Heart left ventricle (tissue), 16 donors: ENCODE data around the gene ZZZ3. TPM values are rescaled to one million over a fixed set of nuclear protein-coding genes. Genes with fewer than 3 reads are reported as not detected.

ENCODE experiments used
- ATAC-seq, 4 donors: fragments of 200-7000 bp; cut with Tn5 transposase; one replicate each; pipeline ENCODE4 v1.9.1; 2020 to 2022; ENCODE audit warnings: moderate library complexity in 4 of 4, mild to moderate bottlenecking in 3 of 4, moderate number of reproducible peaks in 1 of 4
- DNase-seq, 5 donors: peaks; one replicate each; pipeline ENCODE4 v3.0.0-alpha.2; 2020
- H3K27ac ChIP-seq, 12 donors: fragments of 200-600 bp; sonication (generic) in 4 of 12; one replicate each; pipeline versions ENCODE4 v1.5.0 to v1.8.0; 2016 to 2022; ENCODE audit warnings: mild to moderate bottlenecking in 2 of 12
- H3K27me3 ChIP-seq, 9 donors: fragments of 200-600 bp; sonication (generic) in 2 of 9; one replicate each; pipeline versions ENCODE4 v1.5.1 to v1.8.0; 2016 to 2022; ENCODE audit warnings: mild to moderate bottlenecking in 3 of 9
- H3K36me3 ChIP-seq, 9 donors: fragments of 200-600 bp; sonication (generic) in 2 of 9; one replicate each; pipeline versions ENCODE4 v1.5.0 to v1.8.0; 2018 to 2022; ENCODE audit warnings: mild to moderate bottlenecking in 2 of 9
- H3K4me1 ChIP-seq, 12 donors: fragments of 200-600 bp; sonication (generic) in 4 of 12; one replicate each; pipeline versions ENCODE4 v1.5.0 to v1.8.0; 2016 to 2022; ENCODE audit warnings: mild to moderate bottlenecking in 3 of 12
- H3K4me3 ChIP-seq, 12 donors: fragments of 200-600 bp; sonication (generic) in 4 of 12; one replicate each; pipeline versions ENCODE4 v1.5.0 to v1.8.0; 2017 to 2022; ENCODE audit warnings: mild to moderate bottlenecking in 9 of 12, moderate library complexity in 4 of 12
- H3K9me3 ChIP-seq, 12 donors: fragments of 200-600 bp; sonication (generic) in 4 of 12; one replicate each; pipeline versions ENCODE4 v1.5.0 to v1.8.0; 2016 to 2022; ENCODE audit warnings: mild to moderate bottlenecking in 1 of 12
- POLR2A ChIP-seq, 2 donors: fragments of 450-650 bp; IDR thresholded peaks; one replicate each; pipeline ENCODE4 v1.6.1; 2017; ENCODE audit warnings: antibody characterized with exemption in 2 of 2, mild to moderate bottlenecking in 2 of 2, moderate library complexity in 2 of 2
- WGBS, 4 donors: extraction: QIAGEN DNeasy Blood & Tissue Kit in 2 of 4; methylation state at CpG; one replicate each; pipeline versions ENCODE4 v1.1.5 to v1.1.7; 2013 to 2018; 5-methylcytosine and 5-hydroxymethylcytosine counted together
- intact Hi-C, 10 donors: fragments of 100-400 bp; cut with DNase I; formaldehyde crosslinking; loops; one replicate each; pipeline versions ENCODE4 v1.11.1 to v1.14.2; 2022
- long read RNA-seq, 3 donors: library from polyadenylated mRNA; unstranded; transcript quantifications; one replicate each; pipeline ENCODE4 v2.0.0, GENCODE V29; 2020 to 2021
- polyA plus RNA-seq, 2 donors: library from polyadenylated mRNA; stranded (reverse); fragments of 200-250 nt; gene quantifications; one replicate each; pipeline ENCODE4 v1.2.3, GENCODE V29; 2013
- total RNA-seq, 9 donors: library from RNA; depleted of rRNA in 2 of 9; stranded (reverse); fragments of >200 nt in 2 of 9; fragmentation: NEBNext Ultra II Directional in 3 of 9; extraction: Animal tissue kit (Norgen Biotek cat#: 25700) in 3 of 9; gene quantifications; one replicate each; pipeline versions ENCODE4 v1.1.0 to v1.2.4, GENCODE V29; 2016 to 2023
- TF ChIP-seq, protein P1 (sequence below), 12 donors: fragments of 200-600 bp; sonication (generic) in 4 of 12; IDR thresholded peaks; one replicate each; pipeline versions ENCODE4 v1.5.0 to v1.8.0; 2018 to 2022; ENCODE audit warnings: antibody characterized with exemption in 12 of 12, mild to moderate bottlenecking in 5 of 12
- donor health status: ischemic (EF 13 %, LVEDD 7.1; RV severe dilation, severe dysfunction).
- donor health status: healthy with polysubstance abuse.
- donor health status: DM: no; HTN: yes; CAD: no.
- donor health status: DM: no; HTN: no; CAD: no.
- donor health status: ischemic (EF 25% LVEDD 6.9; RV normal size, moderate dysfunction).
- donor health status: ischemic (EF 25% LVEDD 5.7; RV mildly dilated, moderate dysfunction).
- donor health status: healthy.
- donor health status: DM: yes; HTN: yes; CAD: no.
- donor health status: ischemic (EF 35%, LVEDD 5.7; RV mildly dilated, moderate dysfunction).
- donor health status: nonischemic (EF 11% LVEDD 7.7; RV severe dilation, severe dysfunction).
- donor health status: DM: yes; HTN: yes; CAD: no.
- donor health status: PGD.
- donor health status: ischemic (EF 29% LVEDD 5.4; RV normal size, mild dysfunction).
- donor health status: nonischemic (EF 23%, LVEDD 6.1; RV moderate dilation, normal function).

ZZZ3 gene
- total RNA-seq = 10 to 100 TPM; 26.2 to 45.1 (median 31.1) TPM
- 10 to 100 TPM in 1 of 2 donors, 1 to 10 TPM in 1; 7.0 to 12.7 TPM for polyA plus RNA-seq
- long read RNA-seq, donor 1, full-length matches to known transcripts = 7 of 39 reads
- long read RNA-seq, donor 1, partial matches to known transcripts = 2 of 39 reads
- long read RNA-seq, donor 1, other reads (novel, unspliced or antisense) = 30 of 39 reads
- long read RNA-seq, donor 2, full-length matches to known transcripts = 9 of 65 reads
- long read RNA-seq, donor 2, partial matches to known transcripts = 8 of 65 reads
- long read RNA-seq, donor 2, other reads (novel, unspliced or antisense) = 48 of 65 reads
- long read RNA-seq, donor 3, full-length matches to known transcripts = 3 of 35 reads
- long read RNA-seq, donor 3, partial matches to known transcripts = 2 of 35 reads
- long read RNA-seq, donor 3, other reads (novel, unspliced or antisense) = 30 of 35 reads

DNA sequence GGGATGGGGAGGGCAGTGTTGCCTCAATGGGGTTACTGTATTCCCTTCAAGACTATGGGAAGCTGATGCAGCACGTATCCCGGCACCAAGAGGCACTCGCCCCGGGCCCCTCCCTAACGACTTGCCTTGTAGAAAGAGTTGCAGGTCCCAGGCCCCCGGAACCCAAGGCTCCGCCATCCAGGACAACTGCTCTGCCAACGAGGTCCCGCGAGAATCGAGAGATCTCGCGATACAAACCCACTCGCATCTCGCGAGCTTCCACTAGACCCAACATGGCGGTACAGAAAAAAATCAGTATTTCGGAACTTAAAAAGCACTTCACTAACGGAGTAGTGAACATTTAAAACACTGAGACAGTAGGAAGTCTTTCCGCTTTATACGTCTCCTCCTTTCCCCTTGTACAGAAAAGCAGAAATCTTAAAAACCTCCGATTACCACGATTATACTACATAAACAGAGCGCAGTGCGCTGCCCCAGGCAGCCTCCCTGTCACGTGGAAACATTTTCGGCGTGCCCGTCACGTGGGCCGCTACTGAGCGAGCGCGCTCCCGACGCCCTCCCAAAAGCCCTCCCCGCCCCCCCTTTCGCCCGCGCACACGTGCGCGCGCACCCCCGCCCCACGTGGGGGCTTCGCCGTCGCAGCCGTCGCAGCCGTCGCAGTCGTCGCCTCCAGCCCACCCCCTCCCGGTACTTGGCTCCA lies at the start of gene ZZZ3:
Gene ZZZ3, minus strand, starts transcription at position 199 of the 700 bp plus-strand sequence. CDS start 49,304 bp downstream, outside the sequence.
- peak; percentile 91 to 95 (median 93) for DNase-seq
- Histone ChIP-seq H3K27ac (peak within 1 kb of the TSS; percentile 86 to 99 (median 94)), H3K9me3 (no peaks in the 10 kb centered on the region), H3K4me1 (peaks cover 0 to 51% (median 34%) of the 10 kb centered on the region in 12 donors), H3K4me3 (peak within 1 kb of the TSS; percentile 47 to 88 (median 70)), H3K36me3 (no peaks in the 10 kb centered on the region), H3K27me3 (no peaks in the 10 kb centered on the region)
- WGBS, 4 donors = 0 to 1% (median 1%) methylated on average over 38 to 56 of the region's 56 CpGs
- TF ChIP-seq, protein P1, sequence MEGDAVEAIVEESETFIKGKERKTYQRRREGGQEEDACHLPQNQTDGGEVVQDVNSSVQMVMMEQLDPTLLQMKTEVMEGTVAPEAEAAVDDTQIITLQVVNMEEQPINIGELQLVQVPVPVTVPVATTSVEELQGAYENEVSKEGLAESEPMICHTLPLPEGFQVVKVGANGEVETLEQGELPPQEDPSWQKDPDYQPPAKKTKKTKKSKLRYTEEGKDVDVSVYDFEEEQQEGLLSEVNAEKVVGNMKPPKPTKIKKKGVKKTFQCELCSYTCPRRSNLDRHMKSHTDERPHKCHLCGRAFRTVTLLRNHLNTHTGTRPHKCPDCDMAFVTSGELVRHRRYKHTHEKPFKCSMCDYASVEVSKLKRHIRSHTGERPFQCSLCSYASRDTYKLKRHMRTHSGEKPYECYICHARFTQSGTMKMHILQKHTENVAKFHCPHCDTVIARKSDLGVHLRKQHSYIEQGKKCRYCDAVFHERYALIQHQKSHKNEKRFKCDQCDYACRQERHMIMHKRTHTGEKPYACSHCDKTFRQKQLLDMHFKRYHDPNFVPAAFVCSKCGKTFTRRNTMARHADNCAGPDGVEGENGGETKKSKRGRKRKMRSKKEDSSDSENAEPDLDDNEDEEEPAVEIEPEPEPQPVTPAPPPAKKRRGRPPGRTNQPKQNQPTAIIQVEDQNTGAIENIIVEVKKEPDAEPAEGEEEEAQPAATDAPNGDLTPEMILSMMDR (IDR thresholded peaks at IDR 0.05) = no peak
- TF ChIP-seq POLR2A (IDR thresholded peaks at IDR 0.05) = peak in 1 of 2 donors; percentile 42
- ATAC-seq = peak; percentile 84 to 90 (median 88)
- intact Hi-C loops = loop anchor here in 7 of 10 donors (2.0 to 10.0 kb wide), 10 partner anchors 98 to 538 kb away; no protein-coding TSS in a partner anchor

DNA sequence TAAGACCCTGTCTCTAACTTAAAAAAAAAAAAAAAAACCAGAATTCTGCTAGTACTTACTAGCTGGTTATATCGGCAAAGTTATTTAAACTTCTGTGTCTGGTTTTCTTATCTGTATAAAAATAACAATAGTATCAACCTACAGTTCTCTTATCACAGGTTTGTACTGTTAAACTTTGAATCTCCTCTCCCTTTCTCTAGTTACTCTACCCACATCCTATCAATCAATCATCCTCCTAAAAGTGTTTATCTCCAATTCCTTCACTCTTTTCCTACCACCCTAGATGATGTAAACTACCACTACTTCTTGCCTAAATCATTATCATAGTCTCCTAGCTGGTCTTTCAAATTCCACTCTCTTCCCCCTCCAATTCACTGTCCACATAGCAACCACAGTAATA lies 49.6 kb upstream of the ZZZ3 start:
- intact Hi-C loops = no loop called here
- Histone ChIP-seq H3K4me1 (peaks cover 0 to 7% (median 0%) of the 10 kb centered on the region in 12 donors), H3K9me3 (no peaks in the 10 kb centered on the region), H3K4me3 (no peak overlapping the region), H3K27ac (no peak overlapping the region), H3K36me3 (peaks cover 0 to 85% (median 71%) of the 10 kb centered on the region in 9 donors), H3K27me3 (no peaks in the 10 kb centered on the region)
- 22 to 40% (median 35%) methylated on average over 1 of the region's 1 CpG for WGBS, 4 donors
- no peak for TF ChIP-seq POLR2A (IDR thresholded peaks at IDR 0.05)
- TF ChIP-seq, protein P1 (IDR thresholded peaks at IDR 0.05) = no peak
- no peak for ATAC-seq
- DNase-seq = no peak

DNA sequence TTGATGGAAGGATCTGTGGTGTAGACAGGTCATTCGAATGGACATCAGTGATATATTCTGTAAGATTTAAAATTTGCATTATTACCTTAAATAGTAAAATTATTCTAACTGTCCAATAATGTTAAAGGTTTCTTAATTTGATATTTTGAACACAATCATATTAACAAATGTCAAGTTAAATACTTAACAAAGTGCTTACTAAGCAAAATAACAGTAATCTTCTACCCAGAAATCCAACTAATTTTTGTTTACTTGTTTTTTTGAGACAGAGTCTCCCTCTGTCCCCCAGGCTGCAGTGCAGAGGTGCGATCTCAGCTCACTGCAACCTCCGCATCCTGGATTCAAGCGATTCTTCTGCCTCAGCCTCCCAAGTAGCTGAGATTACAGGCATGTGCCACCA lies 43.2 kb upstream of the ZZZ3 start:
- ATAC-seq (no peak), DNase-seq (no peak)
- TF ChIP-seq, protein P1 (IDR thresholded peaks at IDR 0.05) = no peak
- TF ChIP-seq POLR2A (IDR thresholded peaks at IDR 0.05) = no peak
- H3K4me1 ChIP-seq = peaks cover 0 to 4% (median 0%) of the 10 kb centered on the region in 12 donors
- peaks cover 0 to 100% (median 97%) of the 10 kb centered on the region in 9 donors for H3K36me3 ChIP-seq
- intact Hi-C loops = loop anchor here in 2 of 10 donors (10.0 kb wide), 2 partner anchors 209 to 239 kb away; no protein-coding TSS in a partner anchor
- no peak overlapping the region for H3K27ac ChIP-seq
- no peaks in the 10 kb centered on the region for H3K9me3 ChIP-seq
- no peak overlapping the region for H3K4me3 ChIP-seq
- H3K27me3 ChIP-seq = no peaks in the 10 kb centered on the region
- whole genome bisulfite sequencing, 4 donors = 95 to 98% (median 97%) methylated on average over 4 of the region's 4 CpGs

DNA sequence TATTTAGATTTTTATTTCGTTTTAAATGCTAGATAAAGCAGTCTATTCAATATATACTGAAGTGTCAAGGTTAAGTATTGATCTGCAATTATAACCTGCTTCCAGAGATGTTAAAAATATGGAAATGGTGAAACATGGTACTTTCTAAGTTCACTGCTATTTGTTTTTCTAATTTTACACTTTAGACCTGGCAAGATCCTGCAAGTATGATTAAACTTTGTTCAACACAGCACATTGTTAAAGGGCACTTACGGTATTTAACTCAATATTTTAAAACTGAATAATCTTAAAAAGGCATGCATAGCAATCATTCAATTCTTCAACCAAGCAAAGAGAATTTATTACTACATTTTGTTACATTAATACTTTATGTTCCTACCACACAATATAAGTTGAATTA lies 35.7 kb upstream of the ZZZ3 start:
- Histone ChIP-seq H3K4me3 (no peak overlapping the region), H3K36me3 (peaks cover 0 to 100% (median 97%) of the 10 kb centered on the region in 9 donors), H3K4me1 (no peaks in the 10 kb centered on the region), H3K27me3 (no peaks in the 10 kb centered on the region), H3K27ac (no peak overlapping the region), H3K9me3 (no peaks in the 10 kb centered on the region)
- no peak for TF ChIP-seq POLR2A (IDR thresholded peaks at IDR 0.05)
- TF ChIP-seq, protein P1 (IDR thresholded peaks at IDR 0.05) = no peak
- DNase-seq (no peak), ATAC-seq (no peak)
- intact Hi-C loops = loop anchor here in 1 of 10 donors (10.0 kb wide), 1 partner anchor 227 kb away; no protein-coding TSS in a partner anchor
- WGBS, 4 donors = 95 to 99% (median 97%) methylated on average over 2 of the region's 2 CpGs
